Hematopoietic multipotent progenitor cell (in vitro differentiated cells): ENCODE data around the gene KAZN. TPM values are rescaled to one million over a fixed set of nuclear protein-coding genes. Genes with fewer than 3 reads are reported as not detected.
A peak's percentile ranks its signal among the peaks of the same experiment; 100 is the strongest.

Source experiments
- DNase-seq, 3 donors: peaks; one replicate each; pipeline ENCODE4 v3.0.0-alpha.2; 2011 to 2015; ENCODE audit warnings: low read depth in 2 of 3, low spot score in 2 of 3
- total RNA-seq: library from RNA; depleted of rRNA; stranded (reverse); fragments of >200 nt; gene quantifications from one replicate; pipeline ENCODE4 v1.2.3, GENCODE V29; 2012

KAZN gene
- total RNA-seq, 1 donor = 0.54 TPM

DNA sequence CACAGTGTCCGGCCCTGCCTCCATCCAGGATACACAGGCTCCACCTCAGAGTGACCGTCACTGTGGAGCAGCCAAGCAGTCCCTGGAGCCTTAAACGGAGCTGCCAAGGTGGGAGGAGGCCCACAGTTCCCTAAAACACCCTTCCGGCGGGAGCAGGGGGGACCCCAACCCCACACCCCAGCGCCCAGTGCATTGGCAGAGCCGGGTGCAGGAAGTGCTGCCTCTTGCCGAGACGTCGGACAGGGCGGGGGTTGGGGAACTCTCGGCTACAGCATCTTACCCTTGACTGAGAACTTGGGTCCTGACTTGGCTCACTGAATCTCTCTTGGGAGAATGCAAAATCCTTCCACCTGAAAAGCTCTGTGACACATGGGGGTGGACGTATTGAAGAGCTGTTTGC is 516.4 kb downstream of the KAZN start:
- DNase-seq = no peak

- no peak for DNase-seq
Measured at GRCh38 chr1:15115542-15116330, 517.3 kb downstream of the KAZN start.

DNA sequence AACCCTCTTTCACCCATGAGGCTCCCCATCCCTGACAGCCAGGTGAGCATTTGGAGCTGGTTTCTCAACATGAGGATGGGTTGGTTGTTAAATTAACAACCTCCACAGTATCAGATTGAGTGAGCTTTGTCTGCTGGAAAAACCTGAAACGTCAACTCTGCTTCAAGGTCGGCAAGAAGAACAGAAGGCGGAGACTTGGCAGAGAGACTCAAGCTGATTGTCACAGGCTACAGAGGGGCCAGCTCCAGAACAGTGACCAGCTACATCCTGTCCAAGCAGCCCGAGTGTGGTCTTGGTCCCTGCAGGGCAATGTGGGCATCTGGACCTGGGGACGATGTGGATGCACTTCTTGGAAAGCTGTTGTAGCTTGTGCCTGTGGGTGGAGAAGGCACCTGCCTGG is 518.5 kb downstream of the KAZN start:
- no peak for DNase-seq

GRCh38 chr1:15117671-15118325 is 519.3 kb downstream of the KAZN start:
- no peak for DNase-seq

DNA sequence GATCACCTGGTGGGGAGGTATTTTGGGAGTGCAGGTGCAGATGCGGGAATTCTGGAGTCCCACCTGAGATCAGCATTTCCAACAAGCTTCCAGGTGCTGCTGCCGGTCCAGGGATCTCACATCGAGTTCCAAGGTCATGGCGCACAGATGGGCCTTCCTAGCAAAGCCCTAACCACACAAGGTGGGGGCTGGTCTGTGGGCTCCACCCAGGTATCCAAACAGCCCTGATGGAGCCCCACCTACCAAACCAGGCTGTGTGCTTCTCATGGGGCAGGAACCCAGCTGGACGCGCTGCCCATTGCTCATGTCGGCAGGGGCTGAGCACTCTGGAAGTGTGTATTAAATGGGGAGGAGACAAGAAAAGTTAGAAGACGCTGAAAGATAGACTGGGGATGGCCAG is 520.1 kb downstream of the KAZN start:
- DNase-seq = no peak

DNA sequence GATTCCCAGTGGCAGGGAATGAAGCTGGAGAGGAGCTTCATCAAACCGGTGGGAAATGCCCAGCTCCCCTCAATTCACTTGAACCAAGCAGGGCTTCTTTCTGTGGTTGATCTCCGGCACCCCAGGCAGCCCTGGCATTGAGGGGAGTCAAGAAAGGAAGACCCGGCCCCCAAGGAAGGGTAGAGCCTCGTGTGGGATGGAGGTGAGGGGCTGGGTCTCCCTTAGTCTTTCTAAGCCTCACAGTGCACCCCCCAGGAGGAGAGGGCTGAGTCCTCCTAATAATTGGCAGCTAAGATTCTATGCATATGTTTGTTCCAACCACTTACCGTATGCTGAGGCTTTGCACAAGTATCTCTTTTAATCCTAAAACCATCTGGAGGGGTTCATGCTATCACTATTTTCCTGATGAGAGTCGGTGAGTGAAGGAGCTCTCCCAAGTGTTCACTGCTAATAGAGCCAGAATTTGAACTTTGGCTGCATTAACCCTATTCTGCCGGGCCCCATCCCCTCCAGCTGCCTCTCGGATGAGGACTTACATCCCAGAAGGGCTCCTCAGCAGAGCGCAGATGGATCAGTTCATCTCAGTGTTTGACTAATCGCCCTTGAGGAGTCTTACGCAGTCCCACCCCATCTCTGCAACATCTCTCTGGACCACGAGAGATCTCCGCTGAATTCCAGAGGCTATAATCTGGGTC is 521.9 kb downstream of the KAZN start:
- no peak for DNase-seq

- DNase-seq = no peak
Measured at GRCh38 chr1:15122331-15122730, 523.8 kb downstream of the KAZN start.

GRCh38 chr1:15123270-15123669 is 524.8 kb downstream of the KAZN start:
- no peak for DNase-seq

DNA sequence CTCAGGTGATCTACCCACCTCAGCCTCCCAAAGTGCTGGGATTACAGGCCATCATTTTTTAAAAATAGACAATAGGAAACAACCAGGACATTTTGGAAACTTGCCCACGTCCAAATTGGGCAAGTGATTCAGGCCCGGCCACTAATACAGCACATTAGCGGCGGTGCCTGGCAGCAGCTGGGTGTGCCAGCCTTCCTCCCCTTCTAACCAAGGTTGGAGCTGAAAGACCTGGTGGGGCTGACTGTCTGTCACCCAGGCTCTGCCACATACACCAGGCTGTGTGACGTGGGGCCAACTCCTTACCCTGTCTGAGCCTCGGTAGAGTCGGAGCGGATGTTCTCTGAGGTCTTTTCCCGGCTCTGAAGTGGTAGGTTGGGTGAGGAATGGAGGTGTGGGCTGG is 525.4 kb downstream of the KAZN start:
- DNase-seq = no peak

DNA sequence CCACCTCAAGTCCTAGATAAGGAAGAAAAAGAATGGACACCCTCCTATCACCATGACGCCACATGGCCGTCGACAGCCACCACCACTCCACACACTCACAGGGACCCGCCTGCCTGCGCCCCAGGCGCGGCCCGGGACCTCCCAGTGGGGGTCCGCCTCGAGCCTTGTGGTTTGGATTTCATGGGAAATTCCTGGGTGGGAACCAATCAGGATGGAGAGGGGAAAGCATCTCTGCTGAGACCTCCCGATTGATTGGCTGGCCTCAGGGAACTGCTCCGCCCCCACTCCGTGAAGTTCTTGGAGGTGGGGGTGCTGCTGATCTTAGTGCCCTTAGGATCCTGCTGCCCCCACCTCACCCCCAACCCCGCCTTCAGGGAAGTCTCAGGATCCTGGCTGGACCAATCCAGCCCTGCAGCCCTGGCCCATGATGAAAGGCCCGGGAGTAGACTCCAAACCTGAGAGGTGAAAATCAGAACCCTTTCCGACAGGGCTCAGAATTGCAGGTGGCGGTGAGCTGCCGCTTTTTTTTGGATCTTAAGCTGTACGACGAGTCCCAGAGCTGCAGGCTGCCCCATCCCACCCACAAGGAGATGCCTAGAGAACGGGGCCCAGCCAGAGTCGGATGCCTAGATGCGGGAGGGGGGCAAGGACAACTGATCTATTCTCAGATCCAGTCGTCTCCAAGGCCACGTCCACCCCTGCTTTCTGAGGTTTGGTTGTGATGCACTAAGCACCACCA is 526.0 kb downstream of the KAZN start:
- no peak for DNase-seq

DNA sequence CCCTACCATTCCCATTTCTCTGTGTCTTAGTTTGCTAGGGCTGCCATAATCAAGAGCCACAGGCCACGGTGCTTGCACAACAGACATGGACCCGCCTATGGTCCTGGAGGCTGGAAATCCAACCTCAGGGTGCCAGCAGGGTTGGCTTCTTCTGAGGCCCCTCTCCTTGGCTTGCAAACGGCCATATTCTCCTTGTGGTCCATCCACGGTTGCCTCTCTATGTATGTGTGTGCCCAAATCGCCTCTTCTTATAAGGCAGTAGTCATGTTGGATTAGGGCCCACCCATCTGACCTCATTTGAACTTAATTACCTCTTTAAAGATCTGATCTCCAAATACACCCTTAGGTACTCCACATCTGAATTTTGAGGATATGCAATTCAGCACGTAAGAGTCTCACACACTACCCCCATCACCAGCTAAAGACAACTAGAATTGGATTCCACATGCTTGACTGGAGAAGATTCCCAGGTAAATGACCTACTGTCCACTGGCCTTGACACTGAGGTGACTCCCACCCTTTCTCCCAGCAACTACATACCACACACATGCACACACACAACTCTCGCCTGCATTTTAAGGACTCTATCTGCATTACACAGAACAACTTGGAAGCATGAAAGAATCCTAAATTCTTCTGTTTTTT is 526.7 kb downstream of the KAZN start:
- DNase-seq = no peak

DNA sequence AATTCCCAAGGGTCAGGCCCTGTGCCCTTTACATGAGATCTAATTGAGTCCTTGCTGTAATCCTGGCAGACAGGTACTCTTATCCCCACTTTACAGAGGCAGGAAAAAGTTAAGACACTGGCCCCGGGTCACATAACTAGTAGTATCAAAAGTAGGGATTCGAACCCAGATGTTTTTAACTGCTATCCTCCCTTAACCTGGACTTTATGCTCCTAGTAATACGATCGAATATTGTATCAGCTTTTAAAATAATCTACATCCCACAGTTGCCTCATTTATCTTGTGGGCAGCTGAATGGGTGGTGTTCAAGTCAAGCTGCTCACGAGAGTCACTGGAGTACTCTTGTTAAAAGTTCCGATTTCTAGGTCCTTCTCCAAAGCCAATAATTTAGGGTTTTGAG is 529.6 kb downstream of the KAZN start:
- no peak for DNase-seq

DNA sequence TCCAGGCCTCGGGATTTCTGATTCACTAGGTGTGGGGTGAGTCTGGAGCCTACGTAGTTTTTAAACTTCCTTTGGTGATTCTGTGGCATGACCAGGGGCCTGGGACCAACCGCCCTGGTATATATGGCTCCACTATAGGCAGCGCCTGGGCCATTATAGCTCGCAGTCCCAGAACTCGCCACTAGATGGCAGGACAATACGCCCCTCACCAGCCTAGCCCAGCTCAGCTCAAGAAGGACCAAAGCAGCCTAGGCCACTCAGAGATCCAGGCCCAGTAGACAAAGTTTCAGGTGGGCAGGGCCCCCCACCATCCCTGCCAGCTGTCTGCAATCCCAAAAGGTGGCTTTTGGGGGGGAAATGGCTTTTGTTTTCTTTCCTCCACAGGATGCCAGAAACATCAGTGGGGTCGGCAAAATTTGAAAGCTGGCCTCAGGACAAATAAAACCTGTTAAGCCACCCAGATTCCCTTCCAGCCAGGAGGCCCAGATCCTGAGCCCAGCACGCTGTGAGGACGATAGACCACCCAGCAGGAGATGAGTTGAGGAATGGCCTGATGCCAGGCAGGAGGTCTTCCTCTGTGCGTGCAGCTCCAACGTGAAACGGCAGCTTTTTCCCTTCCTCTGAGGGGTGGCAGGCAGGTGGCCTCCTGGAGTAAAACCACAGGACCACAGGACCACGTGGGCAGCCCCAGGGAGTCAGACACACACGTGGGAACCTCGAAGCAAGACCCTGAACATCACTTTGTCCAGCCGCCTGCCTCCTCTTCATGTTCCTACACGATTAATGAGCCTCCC is 530.2 kb downstream of the KAZN start:
- DNase-seq = peak; percentile 11 to 85 (median 75)

DNA sequence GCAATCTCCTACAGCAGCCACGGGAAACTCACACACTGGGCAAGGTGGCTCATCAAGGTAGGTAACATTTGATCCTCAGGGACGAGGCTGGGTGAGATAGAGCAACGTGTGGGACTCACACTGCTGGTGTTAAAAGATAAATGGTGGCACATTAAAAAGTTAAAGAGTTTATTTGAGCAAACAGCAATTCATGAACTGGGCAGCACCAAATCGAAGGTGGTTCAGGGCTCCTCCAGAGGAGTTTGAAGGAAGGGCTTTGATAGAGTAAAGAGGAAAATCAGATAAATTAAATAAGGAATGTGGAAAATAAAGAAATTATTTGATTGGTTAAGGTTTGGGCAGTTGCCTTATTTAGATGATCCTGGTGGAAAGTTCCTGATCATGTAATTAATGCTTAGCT is 531.5 kb downstream of the KAZN start:
- peak in 1 of 3 donors; percentile 26 for DNase-seq

DNA sequence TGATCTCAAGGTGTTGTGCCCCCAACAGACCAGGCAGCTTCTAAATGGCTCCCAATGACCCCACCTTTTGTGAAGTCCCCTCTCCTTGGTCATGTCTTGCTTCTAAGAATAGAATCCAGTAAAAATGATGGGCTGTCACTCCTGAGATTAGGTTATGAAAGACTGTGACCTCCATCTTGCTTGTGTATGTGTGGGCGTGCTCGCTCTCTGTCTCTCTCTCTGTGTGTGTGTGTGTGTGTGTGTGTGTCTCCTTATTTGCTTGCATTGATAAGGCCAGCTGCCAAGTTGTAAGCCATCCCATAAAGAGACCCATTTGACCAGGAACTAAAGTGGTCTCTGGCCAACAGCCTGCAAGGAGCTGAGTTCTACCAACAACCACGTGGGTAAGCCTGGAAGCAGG is 532.1 kb downstream of the KAZN start:
- DNase-seq = no peak

- no peak for DNase-seq
Measured at GRCh38 chr1:15132965-15133364, 534.5 kb downstream of the KAZN start.

- no peak for DNase-seq
Measured at GRCh38 chr1:15134285-15134684, 535.8 kb downstream of the KAZN start.

DNA sequence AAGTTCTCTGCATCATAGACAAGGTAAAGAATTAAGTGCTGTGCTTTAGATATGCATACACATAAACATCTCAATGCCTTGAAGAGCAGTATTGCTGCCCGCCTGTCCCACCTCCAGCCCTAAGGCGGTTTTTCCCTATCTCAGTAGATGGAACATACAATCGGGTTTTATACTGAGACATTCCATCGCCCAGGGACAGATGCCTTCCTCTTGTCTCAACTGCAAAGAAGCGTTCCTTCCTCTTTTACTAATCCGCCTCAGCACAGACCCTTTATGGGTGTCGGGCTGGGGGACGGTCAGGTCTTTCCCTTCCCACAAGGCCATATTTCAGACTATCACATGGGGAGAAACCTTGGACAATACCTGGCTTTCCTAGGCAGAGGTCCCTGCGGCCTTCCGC is 537.1 kb downstream of the KAZN start:
- peak in 1 of 3 donors; percentile 27 for DNase-seq

- DNase-seq = peak in 2 of 3 donors; percentile 73 to 83
Measured at GRCh38 chr1:15137809-15138208, 539.3 kb downstream of the KAZN start.
